IMR-90 (cell line): ENCODE data around the gene TNFRSF9. TPM values are rescaled to one million over a fixed set of nuclear protein-coding genes. Genes with fewer than 3 reads are reported as not detected.
A peak's percentile ranks its signal among the peaks of the same experiment; 100 is the strongest.

ENCODE experiments used
- ATAC-seq: fragments of 200-7000 bp; cut with Tn5 transposase; 2 replicates; pipeline ENCODE4 v1.9.1; 2020; ENCODE audit warnings: low read depth, mild to moderate bottlenecking, moderate library complexity
- BruUV-seq: library from RNA; stranded (reverse); fragments of 400-500 nt; replicated peaks from 2 replicates; lab custom pipeline; 2021; lab: Mats Ljungman, UMichigan
- CTCF ChIA-PET: fragments of 300-600 bp; formaldehyde crosslinking; extraction: SDS; loops from one replicate; lab custom pipeline; 2021; ENCODE audit warnings: antibody characterized with exemption; lab: Yijun Ruan, JAX
- POLR2A ChIA-PET: fragments of 300-600 bp; sonication (Branson Sonifier 250); formaldehyde crosslinking; loops from one replicate; lab custom pipeline; 2022; ENCODE audit warnings: antibody characterized with exemption; ENCODE audit not compliant: unreplicated experiment; lab: Charles Lee
- DNase-seq: peaks from one replicate; pipeline ENCODE4 v3.0.0; 2013
- H2AFZ ChIP-seq: replicated peaks from 2 replicates; pipeline ENCODE3; 2013; ENCODE audit warnings: low read length, mild to moderate bottlenecking; ENCODE audit not compliant: poor library complexity
- H2AK5ac ChIP-seq: 2 replicates; pipeline ENCODE4 v1.6.1; 2013; ENCODE audit warnings: low read depth, low read length, inconsistent platforms
- H2AK9ac ChIP-seq: replicated peaks from 2 replicates; pipeline ENCODE3; 2013; ENCODE audit warnings: mild to moderate bottlenecking, low read depth, low read length, moderate library complexity; ENCODE audit not compliant: poor library complexity
- H2BK120ac ChIP-seq: 2 replicates; pipeline ENCODE4 v1.6.1; 2013; ENCODE audit warnings: low read depth, low read length, inconsistent platforms
- H2BK15ac ChIP-seq: 3 replicates; pipeline ENCODE4 v1.6.1; 2013; ENCODE audit warnings: low read depth, low read length, inconsistent platforms
- H2BK20ac ChIP-seq: 2 replicates; pipeline ENCODE4 v1.6.1; 2013; ENCODE audit warnings: low read depth, mild to moderate bottlenecking, inconsistent platforms, low read length, moderate library complexity
- H2BK5ac ChIP-seq: 2 replicates; pipeline ENCODE4 v1.6.1; 2013; ENCODE audit warnings: mild to moderate bottlenecking, low read depth, low read length, inconsistent platforms; ENCODE audit not compliant: poor library complexity, severe bottlenecking
- H3K14ac ChIP-seq: replicated peaks from 2 replicates; pipeline ENCODE4 v1.6.1; 2013; ENCODE audit warnings: low read depth, low read length, inconsistent platforms
- H3K18ac ChIP-seq: 2 replicates; pipeline ENCODE4 v1.6.1; 2013; ENCODE audit warnings: low read depth, low read length, control low read depth
- H3K23ac ChIP-seq: 2 replicates; pipeline ENCODE4 v1.6.1; 2013; ENCODE audit warnings: low read depth, low read length, inconsistent platforms
- H3K27ac ChIP-seq: 2 replicates; pipeline ENCODE4 v1.5.1; 2013; ENCODE audit warnings: mild to moderate bottlenecking, control low read depth, low read length; ENCODE audit not compliant: insufficient read depth
- H3K27me3 ChIP-seq: 2 replicates; pipeline ENCODE4 v1.6.1; 2013; ENCODE audit warnings: low read length; ENCODE audit not compliant: control insufficient read depth, insufficient read depth
- H3K36me3 ChIP-seq: 2 replicates; pipeline ENCODE4 v1.6.1; 2013; ENCODE audit warnings: low read length, mixed read lengths; ENCODE audit not compliant: control insufficient read depth, insufficient read depth
- H3K4ac ChIP-seq: 2 replicates; pipeline ENCODE4 v1.6.1; 2013; ENCODE audit warnings: low read depth, low read length, inconsistent platforms
- H3K4me1 ChIP-seq: 2 replicates; pipeline ENCODE4 v1.6.1; 2013; ENCODE audit warnings: low read length, mixed read lengths; ENCODE audit not compliant: control insufficient read depth, insufficient read depth
- H3K4me2 ChIP-seq: 2 replicates; pipeline ENCODE4 v1.6.1; 2013; ENCODE audit warnings: low read depth, mild to moderate bottlenecking, control low read depth, low read length, moderate library complexity
- H3K4me3 ChIP-seq: 2 replicates; pipeline ENCODE4 v1.5.1; 2013; ENCODE audit warnings: low read depth, mild to moderate bottlenecking, control low read depth, low read length, moderate library complexity; ENCODE audit not compliant: insufficient read depth
- H3K56ac ChIP-seq: 2 replicates; pipeline ENCODE4 v1.6.1; 2013; ENCODE audit warnings: low read length, inconsistent platforms; ENCODE audit not compliant: insufficient read depth; ENCODE audit errors: extremely low read depth
- H3K79me1 ChIP-seq, 2 experiments: 2 replicates each; pipeline ENCODE4 v1.6.1; 2013; ENCODE audit warnings: low read length in 2 of 2, inconsistent platforms in 1 of 2, low read depth in 1 of 2
- H3K9ac ChIP-seq: 2 replicates; pipeline ENCODE4 v1.6.1; 2013; ENCODE audit warnings: low read depth, low read length, control low read depth
- H3K9me1 ChIP-seq: 2 replicates; pipeline ENCODE4 v1.6.1; 2013; ENCODE audit warnings: low read length, inconsistent platforms; ENCODE audit not compliant: insufficient read depth
- H3K9me3 ChIP-seq: 2 replicates; pipeline ENCODE4 v1.6.1; 2013; ENCODE audit warnings: low read length; ENCODE audit not compliant: control insufficient read depth, insufficient read depth
- H4K20me1 ChIP-seq: 2 replicates; pipeline ENCODE4 v1.6.1; 2013; ENCODE audit warnings: low read length, inconsistent platforms; ENCODE audit not compliant: insufficient read depth
- H4K5ac ChIP-seq: 2 replicates; pipeline ENCODE4 v1.6.1; 2013; ENCODE audit warnings: mild to moderate bottlenecking, low read depth, low read length, control low read depth
- H4K8ac ChIP-seq, 2 experiments: 2 replicates each; pipeline ENCODE4 v1.6.1; 2013; ENCODE audit warnings: low read depth in 2 of 2, low read length in 2 of 2, control low read depth in 1 of 2, inconsistent platforms in 1 of 2
- H4K91ac ChIP-seq: 2 replicates; pipeline ENCODE4 v1.6.1; 2013; ENCODE audit warnings: low read depth, low read length, inconsistent platforms; ENCODE audit not compliant: insufficient read depth
- FOS ChIP-seq: fragments of 150-350 bp; IDR thresholded peaks from 2 replicates; pipeline ENCODE4 v1.6.1; 2016; ENCODE audit warnings: low read depth, low read length
- MAFK ChIP-seq: IDR thresholded peaks from 2 replicates; pipeline ENCODE4 v1.6.1; 2012; ENCODE audit warnings: low read depth, low read length, improper control_type of control experiment
- MAZ ChIP-seq: IDR thresholded peaks from 2 replicates; pipeline ENCODE4 v1.6.1; 2012; ENCODE audit warnings: low read depth, mild to moderate bottlenecking, low read length, improper control_type of control experiment, moderate library complexity, borderline replicate concordance
- NFE2L2 ChIP-seq: fragments of 150-350 bp; IDR thresholded peaks from 2 replicates; pipeline ENCODE4 v1.6.1; 2016; ENCODE audit warnings: low read depth, mild to moderate bottlenecking, low read length
- POLR2A ChIP-seq: IDR thresholded peaks from 2 replicates; pipeline ENCODE4 v1.6.1; 2012; ENCODE audit warnings: mild to moderate bottlenecking, low read depth, low read length
- RAD21 ChIP-seq: IDR thresholded peaks from 2 replicates; pipeline ENCODE4 v1.6.1; 2012; ENCODE audit warnings: low read length, improper control_type of control experiment
- WGBS, 2 experiments: methylation state at CpG; one replicate each; pipeline versions ENCODE4 v1.1.5 to v1.1.7; 2013; ENCODE audit warnings: missing lambda C conversion rate in 2 of 2; ENCODE audit not compliant: insufficient read length in 1 of 2; ENCODE audit errors: extremely low coverage in 2 of 2; 5-methylcytosine and 5-hydroxymethylcytosine counted together
- dilution Hi-C: fragments of 300-500 bp; cut with HindIII; formaldehyde crosslinking; loops from one replicate; pipeline ENCODE4 v1.14.3; 2018; ENCODE audit warnings: low sequenced_read_pairs; ENCODE audit not compliant: unreplicated experiment
- in situ Hi-C: fragments of 300-500 bp; cut with MboI; formaldehyde crosslinking; loops from 3 replicates; pipeline ENCODE4 v1.14.3; 2019; ENCODE audit warnings: low sequenced_read_pairs, inconsistent platforms, mixed read lengths
- intact Hi-C: fragments of 100-400 bp; cut with micrococcal nuclease; formaldehyde crosslinking; loops from 2 replicates; pipeline ENCODE4 v1.10.0; 2022
- polyA plus RNA-seq, 3 experiments: library from polyadenylated mRNA; depleted of rRNA; stranded (reverse); fragments of >200 nt; gene quantifications; 2 replicates each; pipeline ENCODE4 v1.2.3, GENCODE V29; 2012; ENCODE audit warnings: low replicate concordance in 1 of 3
- total RNA-seq: library from RNA; depleted of rRNA; stranded (reverse); fragments of >200 nt; gene quantifications from 2 replicates; pipeline ENCODE4 v1.2.3, GENCODE V29; 2012
- TF ChIP-seq, protein P1 (sequence below): fragments of 150-350 bp; IDR thresholded peaks from 2 replicates; pipeline ENCODE4 v1.6.1; 2017; ENCODE audit warnings: mild to moderate bottlenecking, antibody characterized with exemption, low read length, low read depth

The TNFRSF9 gene
- total and polyA plus RNA-seq, 2 of the 4 experiments (the other 2 are of a cell fraction): 0.43 to 0.72 TPM

- no peak for ATAC-seq
- in situ Hi-C loops: no loop called here
- dilution Hi-C loops: no loop called here
Measured at GRCh38 chr1:7962636-7963377, 22.2 kb upstream of the TNFRSF9 start.

More at GRCh38 chr1:7962636-7963377, 22.2 kb upstream of the TNFRSF9 start:
- Histone ChIP-seq H4K5ac (peak overlapping the region; percentile 33; the same call in 1 of the 2 replicates), H3K14ac (no peak overlapping the region), H2AFZ (no peak overlapping the region), H2BK20ac (no peak overlapping the region), H3K27ac (no peak overlapping the region), H4K20me1 (peaks cover 15% of the 10 kb centered on the region), H2AK9ac (no peak overlapping the region), H4K91ac (no peak overlapping the region), H3K4ac (no peak overlapping the region), H3K9me1 (no peaks in the 10 kb centered on the region; the same call in 1 of the 2 replicates), H3K4me2 (peak overlapping the region; percentile 75), H3K4me1 (no peaks in the 10 kb centered on the region), H3K36me3 (peaks cover 23% of the 10 kb centered on the region), H3K56ac (no peak overlapping the region), H4K8ac (peak overlapping the region; percentile 15 to 78; a peak in 1 of 4 replicates), H3K79me1 (peaks cover 29 to 56% of the 10 kb centered on the region in 2 experiments), H3K23ac (peak overlapping the region; percentile 88; the same call in 1 of the 2 replicates), H2BK15ac (no peak overlapping the region), H3K9me3 (no peaks in the 10 kb centered on the region), H2AK5ac (0 out of 2 replicates have a peak overlapping the region, but pooled peaks have one; percentile 35), H3K4me3 (no peak overlapping the region), H3K9ac (peak overlapping the region; percentile 97), H3K18ac (no peak overlapping the region), H2BK5ac (no peak overlapping the region), H3K27me3 (no peaks in the 10 kb centered on the region), H2BK120ac (no peak overlapping the region)
- ChIA-PET CTCF (interaction anchor here (0.5 to 0.8 kb wide), 4 partner anchors 13 to 888 kb away, joined by 3 to 4 read pairs (median 3); no protein-coding TSS in a partner anchor), POLR2A (interaction anchor here (0.6 kb wide), 3 partner anchors 55 to 364 kb away, joined by 4 to 17 read pairs (median 5); no protein-coding TSS in a partner anchor)
- TF ChIP-seq POLR2A: no peak
- TF ChIP-seq MAZ: no peak
- no peak for TF ChIP-seq RAD21
- TF ChIP-seq, protein P1, sequence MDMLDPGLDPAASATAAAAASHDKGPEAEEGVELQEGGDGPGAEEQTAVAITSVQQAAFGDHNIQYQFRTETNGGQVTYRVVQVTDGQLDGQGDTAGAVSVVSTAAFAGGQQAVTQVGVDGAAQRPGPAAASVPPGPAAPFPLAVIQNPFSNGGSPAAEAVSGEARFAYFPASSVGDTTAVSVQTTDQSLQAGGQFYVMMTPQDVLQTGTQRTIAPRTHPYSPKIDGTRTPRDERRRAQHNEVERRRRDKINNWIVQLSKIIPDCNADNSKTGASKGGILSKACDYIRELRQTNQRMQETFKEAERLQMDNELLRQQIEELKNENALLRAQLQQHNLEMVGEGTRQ: no peak
- TF ChIP-seq FOS: no peak
- TF ChIP-seq MAFK: no peak
- TF ChIP-seq NFE2L2: no peak
- intact Hi-C loops: no loop called here
- BruUV-seq: no TSS peak
- no CpG with 5 or more reads among the region's 11 CpGs for WGBS, 2 experiments
- DNase-seq: peak; percentile 8
